ENCODE results near the gene ORMDL2. TPM values are rescaled to one million over a fixed set of nuclear protein-coding genes. Genes with fewer than 3 reads are reported as not detected.
"Not testable (repeated sequence)": the region's sequence is repeated elsewhere in the genome, so short reads cannot be mapped to it uniquely, and the experiment has no call there.

The ORMDL2 gene
- total RNA-seq, 1 donor from 2014 or later: 28.4 TPM

- no peak for DNase-seq (ENCODE audit: low spot score)
- no peak for ATAC-seq
Observed at GRCh38 chr12:55850401-55850800, 32.6 kb downstream of the ORMDL2 start.

GRCh38 chr12:55850893-55851292, 33.1 kb downstream of the ORMDL2 start:
- ATAC-seq (no peak), DNase-seq (ENCODE audit: low spot score) (no peak)

DNA sequence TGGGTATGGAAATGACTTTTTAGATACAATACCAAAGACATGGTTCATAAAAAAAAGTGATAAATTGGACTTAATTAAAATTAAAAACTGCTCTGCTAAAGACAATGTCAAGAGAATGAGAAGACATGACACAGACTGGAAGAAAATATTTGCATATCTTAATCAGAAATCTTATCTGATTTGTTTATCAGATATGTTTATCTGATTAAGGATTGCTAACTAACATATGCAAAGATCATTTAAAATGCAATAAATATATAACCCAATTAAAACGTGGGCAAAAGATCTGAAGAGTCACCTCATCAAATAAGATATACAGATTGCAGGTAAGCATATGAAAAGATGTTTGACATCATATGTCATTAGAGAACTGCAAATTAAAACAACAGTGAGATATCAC, 34.9 kb downstream of the ORMDL2 start:
- ATAC-seq: no peak
- no peak for DNase-seq (ENCODE audit: low spot score)

DNA sequence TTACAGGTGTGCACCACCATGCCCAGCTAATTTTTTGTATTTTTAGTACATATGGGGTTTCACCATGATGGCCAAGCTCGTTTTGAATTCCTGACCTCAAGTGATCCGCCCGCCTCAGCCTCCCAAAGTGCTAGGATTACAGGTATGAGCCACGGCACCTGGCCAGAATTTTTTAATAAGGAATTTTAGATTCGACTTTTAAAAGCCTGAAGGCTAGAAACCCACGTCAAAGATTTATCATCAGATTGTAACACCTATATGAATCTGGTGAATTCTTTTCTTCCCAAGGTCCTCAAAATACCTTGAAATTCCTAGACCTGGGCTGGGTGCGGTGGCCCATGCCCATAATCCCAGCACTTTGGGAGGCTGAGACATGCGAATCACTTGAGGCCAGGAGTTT, 43.6 kb downstream of the ORMDL2 start:
- no peak for DNase-seq (ENCODE audit: low spot score)
- no peak for ATAC-seq

DNA sequence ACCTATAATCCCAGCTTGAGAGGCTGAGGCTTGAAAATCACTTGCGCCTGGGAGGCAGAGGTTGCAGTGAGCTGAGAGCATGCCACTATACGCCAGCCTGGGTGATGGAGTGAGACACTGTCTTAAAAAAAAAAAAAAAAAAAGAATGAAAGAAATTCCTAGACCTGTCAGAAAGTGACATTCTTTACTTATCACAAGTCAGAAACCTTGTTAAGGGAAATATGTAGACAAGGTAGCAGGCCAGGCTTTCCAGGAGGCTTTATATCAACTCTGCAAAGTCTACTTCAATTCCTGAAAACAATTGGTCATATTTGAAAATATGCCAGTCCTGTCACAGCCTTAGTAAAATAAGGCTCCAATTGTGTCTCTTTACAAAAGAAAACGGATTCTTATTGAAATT, 44.0 kb downstream of the ORMDL2 start:
- DNase-seq (ENCODE audit: low spot score) (no peak), ATAC-seq (no peak)

DNA sequence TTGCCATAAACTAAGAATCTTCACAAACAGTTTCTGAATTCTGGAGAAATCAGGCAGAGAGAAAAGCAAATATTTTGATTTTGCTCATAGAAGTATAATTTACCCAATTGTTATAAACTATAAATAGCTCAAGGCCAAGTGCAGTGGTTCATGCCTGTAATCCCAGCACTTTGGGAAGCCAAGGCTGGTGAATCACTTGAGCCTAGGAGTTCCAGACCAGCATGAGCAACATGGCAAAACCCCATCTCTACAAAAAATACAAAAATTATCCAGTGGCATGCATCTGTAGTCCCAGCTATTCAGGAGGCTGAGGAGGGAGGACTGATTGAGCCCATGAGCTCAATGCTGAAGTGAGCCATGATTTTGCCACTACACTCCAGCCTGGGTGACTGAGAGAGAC, 44.4 kb downstream of the ORMDL2 start:
- ATAC-seq (no peak), DNase-seq (ENCODE audit: low spot score) (no peak)

DNA sequence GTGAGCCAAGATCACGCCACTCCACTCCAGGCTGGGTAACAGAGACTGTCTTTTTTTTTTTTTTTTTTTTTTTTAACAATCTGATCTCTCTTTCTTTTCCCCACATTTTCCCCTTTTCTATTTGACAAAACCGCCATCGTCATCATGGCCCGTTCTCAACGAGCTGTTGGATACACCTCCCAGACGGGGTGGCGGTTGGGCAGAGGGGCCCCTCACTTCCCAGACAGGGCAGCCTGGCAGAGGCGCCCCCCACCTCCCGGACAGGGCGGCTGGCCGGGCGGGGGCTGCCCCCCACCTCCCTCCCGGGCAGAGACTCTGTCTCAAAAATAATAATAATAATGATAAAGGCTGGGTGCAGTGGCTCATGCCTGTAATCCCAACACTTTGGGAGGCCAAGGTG, 45.1 kb downstream of the ORMDL2 start:
- not testable (repeated sequence) for DNase-seq (ENCODE audit: low spot score); ATAC-seq

DNA sequence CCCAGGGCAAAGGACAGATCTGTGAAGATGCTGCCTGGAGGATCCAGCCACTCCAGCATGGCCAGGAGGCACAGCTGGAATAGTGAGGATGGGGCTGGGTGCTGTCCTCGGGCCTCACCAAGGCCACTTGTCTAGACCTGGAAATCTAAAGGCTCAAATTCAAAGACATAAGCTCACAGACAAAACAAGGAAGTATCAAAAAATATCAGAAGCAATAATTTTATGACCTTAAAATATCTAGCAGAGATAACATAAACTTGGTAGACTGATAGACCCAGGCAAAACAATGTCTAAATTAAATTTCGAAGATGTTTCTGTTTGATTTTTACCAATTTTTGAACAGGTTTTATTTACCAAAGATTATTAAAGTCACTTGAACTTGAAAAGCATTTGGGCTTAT, 47.5 kb downstream of the ORMDL2 start:
- ATAC-seq (no peak), DNase-seq (ENCODE audit: low spot score) (no peak)

- not testable (repeated sequence) for ATAC-seq; DNase-seq (ENCODE audit: low spot score)
Observed at GRCh38 chr12:55866454-55867004, 48.7 kb downstream of the ORMDL2 start.

Other genes with a start within 250 kb of the ORMDL2 start
- gene OR2AP1, start 245.6 kb upstream of the ORMDL2 start, total RNA-seq: not detected
- not detected for gene OR10P1, start 181.1 kb upstream of the ORMDL2 start, total RNA-seq
- gene ITGA7, start 110.1 kb upstream of the ORMDL2 start, total RNA-seq: 16.9 TPM
- 97.2 TPM for gene BLOC1S1, start 102.0 kb upstream of the ORMDL2 start, total RNA-seq
- 60.0 TPM for gene RDH5, start 97.6 kb upstream of the ORMDL2 start, total RNA-seq
- 203 TPM for gene CD63, start 89.0 kb upstream of the ORMDL2 start, total RNA-seq
- 1.1 TPM for gene GDF11, start 74.9 kb upstream of the ORMDL2 start, total RNA-seq
- gene SARNP, start 317 bp upstream of the ORMDL2 start, total RNA-seq: 11.9 TPM
- 14.2 TPM for gene DNAJC14, start 11.5 kb downstream of the ORMDL2 start, total RNA-seq
- gene MMP19, start 24.9 kb downstream of the ORMDL2 start, total RNA-seq: 2.2 TPM
- gene PYM1, start 109.9 kb downstream of the ORMDL2 start, total RNA-seq: 16.5 TPM
- 4.9 TPM for gene DGKA, start 113.1 kb downstream of the ORMDL2 start, total RNA-seq
- gene PMEL, start 148.0 kb downstream of the ORMDL2 start, total RNA-seq: 5.4 TPM
- 11.0 TPM for gene CDK2, start 148.8 kb downstream of the ORMDL2 start, total RNA-seq
- 46.5 TPM for gene RAB5B, start 156.0 kb downstream of the ORMDL2 start, total RNA-seq
- gene SUOX, start 179.2 kb downstream of the ORMDL2 start, total RNA-seq: 56.1 TPM
- gene IKZF4, start 203.0 kb downstream of the ORMDL2 start, total RNA-seq: 2.3 TPM
- 31.2 TPM for gene RPS26, start 223.9 kb downstream of the ORMDL2 start, total RNA-seq